KMS-11 (cell line): Measurements from ENCODE around the gene ADAM8.

Source experiments
- H2AFZ ChIP-seq: fragments of 200-600 bp; sonication (generic); 2 replicates; pipeline ENCODE4 v1.6.1; 2016; ENCODE audit warnings: antibody characterized with exemption, mixed run types, low read depth
- H3K27ac ChIP-seq: fragments of 200-600 bp; sonication (generic); 2 replicates; pipeline ENCODE4 v1.6.1; 2016; ENCODE audit warnings: mild to moderate bottlenecking, mixed run types
- H3K27me3 ChIP-seq: fragments of 200-600 bp; sonication (generic); 2 replicates; pipeline ENCODE4 v1.6.1; 2017; ENCODE audit warnings: mild to moderate bottlenecking, low read depth, mixed run types, moderate library complexity; ENCODE audit not compliant: insufficient read depth
- H3K36me3 ChIP-seq: fragments of 200-600 bp; sonication (generic); 2 replicates; pipeline ENCODE4 v1.6.1; 2017; ENCODE audit warnings: mild to moderate bottlenecking, mixed run types; ENCODE audit not compliant: insufficient read depth
- H3K4me1 ChIP-seq: fragments of 200-600 bp; sonication (generic); 2 replicates; pipeline ENCODE4 v1.6.1; 2016; ENCODE audit warnings: mild to moderate bottlenecking, low read depth, mixed run types; ENCODE audit not compliant: poor library complexity, severe bottlenecking
- H3K4me2 ChIP-seq: fragments of 200-600 bp; sonication (generic); 2 replicates; pipeline ENCODE4 v1.7.0; 2016; ENCODE audit warnings: mild to moderate bottlenecking, mixed run types
- H3K4me3 ChIP-seq: fragments of 200-600 bp; sonication (generic); IDR thresholded peaks from 2 replicates; pipeline ENCODE4 v1.6.1; 2017; ENCODE audit warnings: low read depth, low read length, mixed read lengths; ENCODE audit not compliant: insufficient read depth
- H3K79me2 ChIP-seq: fragments of 200-600 bp; sonication (generic); 2 replicates; pipeline ENCODE4 v1.6.1; 2016; ENCODE audit warnings: low read depth, mixed run types; ENCODE audit not compliant: insufficient read depth
- H3K9ac ChIP-seq: fragments of 200-600 bp; sonication (generic); 2 replicates; pipeline ENCODE4 v1.6.1; 2016; ENCODE audit warnings: mild to moderate bottlenecking, mixed run types
- H4K20me1 ChIP-seq: fragments of 200-600 bp; sonication (generic); 2 replicates; pipeline ENCODE4 v1.6.1; 2016; ENCODE audit warnings: mild to moderate bottlenecking, mixed run types; ENCODE audit not compliant: insufficient read depth
- TF ChIP-seq, protein P1 (sequence below): fragments of 200-600 bp; sonication (generic); conservative IDR thresholded peaks from 2 replicates; pipeline ENCODE4 v1.6.1; 2017; ENCODE audit warnings: low read depth, mild to moderate bottlenecking, antibody characterized with exemption, low read length, moderate library complexity, mixed read lengths

ADAM8 gene

GRCh38 chr10:133264461-133264860 lies 12.2 kb downstream of the ADAM8 start:
- no peak overlapping the region for H2AFZ ChIP-seq
- H3K4me3 ChIP-seq = no peak overlapping the region
- TF ChIP-seq, protein P1, sequence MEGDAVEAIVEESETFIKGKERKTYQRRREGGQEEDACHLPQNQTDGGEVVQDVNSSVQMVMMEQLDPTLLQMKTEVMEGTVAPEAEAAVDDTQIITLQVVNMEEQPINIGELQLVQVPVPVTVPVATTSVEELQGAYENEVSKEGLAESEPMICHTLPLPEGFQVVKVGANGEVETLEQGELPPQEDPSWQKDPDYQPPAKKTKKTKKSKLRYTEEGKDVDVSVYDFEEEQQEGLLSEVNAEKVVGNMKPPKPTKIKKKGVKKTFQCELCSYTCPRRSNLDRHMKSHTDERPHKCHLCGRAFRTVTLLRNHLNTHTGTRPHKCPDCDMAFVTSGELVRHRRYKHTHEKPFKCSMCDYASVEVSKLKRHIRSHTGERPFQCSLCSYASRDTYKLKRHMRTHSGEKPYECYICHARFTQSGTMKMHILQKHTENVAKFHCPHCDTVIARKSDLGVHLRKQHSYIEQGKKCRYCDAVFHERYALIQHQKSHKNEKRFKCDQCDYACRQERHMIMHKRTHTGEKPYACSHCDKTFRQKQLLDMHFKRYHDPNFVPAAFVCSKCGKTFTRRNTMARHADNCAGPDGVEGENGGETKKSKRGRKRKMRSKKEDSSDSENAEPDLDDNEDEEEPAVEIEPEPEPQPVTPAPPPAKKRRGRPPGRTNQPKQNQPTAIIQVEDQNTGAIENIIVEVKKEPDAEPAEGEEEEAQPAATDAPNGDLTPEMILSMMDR = no peak
- no peak overlapping the region for H3K27ac ChIP-seq
- no peaks in the 10 kb centered on the region for H4K20me1 ChIP-seq
- H3K36me3 ChIP-seq = no peaks in the 10 kb centered on the region
- no peak overlapping the region for H3K9ac ChIP-seq
- no peaks in the 10 kb centered on the region for H3K27me3 ChIP-seq
- H3K79me2 ChIP-seq = no peaks in the 10 kb centered on the region
- H3K4me2 ChIP-seq = no peak overlapping the region
- peaks cover 19% of the 10 kb centered on the region for H3K4me1 ChIP-seq

DNA sequence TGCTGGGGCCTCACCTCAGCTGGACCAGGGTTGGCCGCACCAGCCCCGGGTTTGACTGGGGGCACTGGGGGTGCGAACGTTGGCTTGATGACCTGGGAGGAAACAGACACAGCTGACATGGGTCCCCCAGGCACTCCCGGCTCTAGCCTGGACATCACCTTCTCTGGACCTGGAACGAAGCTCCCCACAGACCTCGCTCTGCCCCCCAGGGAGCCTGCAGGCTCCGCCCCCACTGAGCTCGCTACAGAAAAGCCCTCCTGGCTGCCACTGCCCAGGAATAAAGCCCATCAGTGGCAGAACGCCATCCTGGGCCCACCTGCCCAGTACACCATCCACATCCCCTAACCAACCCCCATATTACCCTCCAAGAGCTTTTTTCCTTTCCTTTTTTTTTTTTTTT lies 13.0 kb downstream of the ADAM8 start:
- no peak overlapping the region for H3K9ac ChIP-seq
- no peak overlapping the region for H3K27ac ChIP-seq
- peaks cover 26% of the 10 kb centered on the region for H3K4me1 ChIP-seq
- H4K20me1 ChIP-seq = no peaks in the 10 kb centered on the region
- no peak overlapping the region for H3K4me3 ChIP-seq
- no peaks in the 10 kb centered on the region for H3K36me3 ChIP-seq
- no peaks in the 10 kb centered on the region for H3K79me2 ChIP-seq
- H3K4me2 ChIP-seq = no peak overlapping the region
- no peaks in the 10 kb centered on the region for H3K27me3 ChIP-seq
- no peak overlapping the region for H2AFZ ChIP-seq
- TF ChIP-seq, protein P1 = no peak

DNA sequence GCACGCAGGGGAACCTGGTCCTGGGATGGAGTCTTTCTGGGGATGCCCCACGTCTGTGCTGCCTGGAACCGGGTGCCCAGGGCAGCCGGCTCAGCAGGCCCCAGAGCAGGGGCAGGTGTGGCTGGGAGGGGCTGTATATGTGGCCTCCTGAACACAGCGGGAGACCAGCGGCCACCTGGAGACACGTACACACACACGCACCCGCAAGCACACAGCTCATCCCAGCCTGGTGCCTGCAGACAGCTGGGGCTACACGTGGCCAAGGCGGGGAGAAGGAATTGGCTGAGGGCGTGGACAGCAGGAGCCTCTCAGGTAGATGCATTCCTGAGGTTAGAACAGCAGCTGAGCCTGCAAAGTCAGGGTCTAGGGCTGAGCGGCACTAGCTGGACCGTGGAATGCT lies 14.0 kb downstream of the ADAM8 start:
- Histone ChIP-seq H3K4me1 (peaks cover 36% of the 10 kb centered on the region), H3K27ac (no peak overlapping the region), H3K4me3 (no peak overlapping the region), H3K79me2 (no peaks in the 10 kb centered on the region), H4K20me1 (no peaks in the 10 kb centered on the region), H3K36me3 (no peaks in the 10 kb centered on the region), H2AFZ (no peak overlapping the region), H3K27me3 (no peaks in the 10 kb centered on the region), H3K4me2 (no peak overlapping the region; the same call in 1 of the 2 replicates), H3K9ac (no peak overlapping the region)
- TF ChIP-seq, protein P1 = no peak

- H3K27me3 ChIP-seq = no peaks in the 10 kb centered on the region; the same call in 1 of the 2 replicates
- 0 out of 2 replicates have a peak overlapping the region, but pooled peaks have one; percentile 36 for H2AFZ ChIP-seq
- H3K79me2 ChIP-seq = no peaks in the 10 kb centered on the region
- H4K20me1 ChIP-seq = no peaks in the 10 kb centered on the region
- H3K4me2 ChIP-seq = peak overlapping the region; percentile 54; the same call in 1 of the 2 replicates
- H3K36me3 ChIP-seq = no peaks in the 10 kb centered on the region
- H3K9ac ChIP-seq = peak overlapping the region; percentile 64
- peaks cover 36% of the 10 kb centered on the region for H3K4me1 ChIP-seq
- H3K27ac ChIP-seq = no peak overlapping the region
- TF ChIP-seq, protein P1 = no peak
- no peak overlapping the region for H3K4me3 ChIP-seq
Measured at GRCh38 chr10:133261726-133262325, 14.8 kb downstream of the ADAM8 start.
